Naive thymus-derived CD8-positive, alpha-beta T cell (primary cell): ENCODE results near the gene TET2. TPM values are rescaled to one million over a fixed set of nuclear protein-coding genes. Genes with fewer than 3 reads are reported as not detected.

Experiments used
- ATAC-seq, 2 donors: fragments of 150-1000 bp; cut with Tn5 transposase in 1 of 2; sonication (Bioruptor Pico), chemical (Tn5 transposase) in 1 of 2; 1 replicate in 1 of 2; 2 replicates in 1 of 2; pipeline ENCODE4 v1.10.0; 2021; ENCODE audit warnings: mild to moderate bottlenecking in 2 of 2, moderate library complexity in 2 of 2
- POLR2A ChIA-PET: fragments of 350-600 bp; sonication (Branson Sonifier 250); formaldehyde crosslinking; loops from one replicate; lab custom pipeline; 2021; ENCODE audit warnings: antibody characterized with exemption; lab: Charles Lee
- DNase-seq, 10 donors: peaks; one replicate each; pipeline versions ENCODE4 v3.0.0 to v3.0.0-alpha.2; 2020 to 2022
- H3K27ac Mint-ChIP-seq, 10 donors: one replicate each; pipeline ENCODE4 v1.8.0; 2020 to 2022; ENCODE audit warnings: mild to moderate bottlenecking in 10 of 10, mixed read lengths in 10 of 10, moderate library complexity in 4 of 10, inconsistent platforms in 1 of 10
- H3K27me3 Mint-ChIP-seq, 5 donors: one replicate each; pipeline ENCODE4 v1.8.0; 2021 to 2022; ENCODE audit warnings: mixed read lengths in 5 of 5
- H3K36me3 Mint-ChIP-seq, 3 donors: one replicate each; pipeline ENCODE4 v1.8.0; 2020 to 2022; ENCODE audit warnings: mixed read lengths in 3 of 3, mild to moderate bottlenecking in 2 of 3, inconsistent platforms in 1 of 3
- H3K4me1 Mint-ChIP-seq, 4 donors: one replicate each; pipeline ENCODE4 v1.8.0; 2021 to 2022; ENCODE audit warnings: mixed read lengths in 4 of 4
- H3K4me3 Mint-ChIP-seq, 10 donors: one replicate each; pipeline ENCODE4 v1.8.0; 2020 to 2022; ENCODE audit warnings: mild to moderate bottlenecking in 10 of 10, mixed read lengths in 10 of 10, moderate library complexity in 6 of 10, inconsistent platforms in 1 of 10
- H3K9me3 Mint-ChIP-seq, 9 donors: one replicate each; pipeline ENCODE4 v1.8.0; 2020 to 2022; ENCODE audit warnings: mixed read lengths in 9 of 9, mild to moderate bottlenecking in 3 of 9, inconsistent platforms in 1 of 9, moderate library complexity in 1 of 9
- polyA plus RNA-seq, 3 donors: library from polyadenylated mRNA; unstranded; fragments of 300-500 nt; fragmentation: Illumina TruSeq; gene quantifications; one replicate each; pipeline ENCODE4 v1.2.3, GENCODE V29; 2021
- total RNA-seq, 8 experiments: library from RNA in 2 of 8; stranded (reverse) in 2 of 8; gene quantifications; one replicate each; pipeline ENCODE4 v1.2.3 and lab custom pipeline; 2021 to 2026

TET2 gene
- total and polyA plus RNA-seq, 5 experiments from 2014 or later, result 13.1 to 25.5 (median 22.8) TPM

DNA sequence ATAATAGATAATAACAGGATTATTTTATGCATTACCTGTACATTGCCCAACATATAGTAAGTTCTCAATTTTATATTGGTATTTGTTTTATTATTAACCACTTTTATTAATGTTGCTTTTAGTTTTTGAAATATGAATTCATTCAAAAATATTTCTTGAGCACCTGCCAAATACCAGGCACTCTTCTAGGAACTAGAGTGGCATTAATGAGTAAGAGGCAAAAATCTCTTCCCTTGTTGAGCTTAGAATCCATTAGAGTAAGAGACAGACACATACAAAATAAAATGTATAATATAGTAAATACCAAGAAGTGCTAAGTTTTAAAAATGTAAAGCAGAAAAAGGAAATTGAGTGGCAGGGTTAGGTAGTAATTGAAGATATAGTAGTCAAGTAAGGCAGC is 45.8 kb downstream of the TET2 start:
- Mint-ChIP-seq H3K27me3 (no peaks in the 10 kb centered on the region), H3K4me3 (no peak overlapping the region), H3K36me3 (peaks cover 0 to 47% (median 25%) of the 10 kb centered on the region in 3 donors), H3K9me3 (no peaks in the 10 kb centered on the region), H3K4me1 (peaks cover 22 to 72% (median 52%) of the 10 kb centered on the region in 4 donors), H3K27ac (peak overlapping the region in 1 of 10 donors; percentile 2)
- DNase-seq, result no peak
- ATAC-seq, result no peak
- POLR2A ChIA-PET, result interaction anchor here (0.7 kb wide), 1 partner anchor 507 kb away, joined by 3 read pairs; no protein-coding TSS in a partner anchor

DNA sequence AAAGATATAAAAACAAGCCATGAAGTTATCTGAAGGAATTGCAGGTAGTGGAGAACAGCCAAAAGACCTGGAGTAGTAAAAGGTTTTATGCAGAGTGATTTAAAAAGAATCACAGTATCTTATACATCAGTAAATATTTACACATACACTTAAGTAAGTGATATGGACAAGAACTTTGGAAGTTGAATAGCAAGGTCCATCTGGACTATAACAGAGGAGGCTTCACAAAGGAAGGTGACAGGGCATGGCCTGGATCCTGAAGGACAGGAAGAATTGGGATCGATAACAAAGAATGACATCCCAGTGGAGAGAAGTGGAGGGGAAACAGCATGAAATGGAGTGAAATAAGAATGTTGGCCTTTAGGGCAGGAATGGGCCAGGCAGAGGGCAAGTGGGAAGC is 46.2 kb downstream of the TET2 start:
- DNase-seq, result no peak
- no peak overlapping the region for H3K4me3 Mint-ChIP-seq
- POLR2A ChIA-PET, result interaction anchor here (0.7 kb wide), 1 partner anchor 506 kb away, joined by 3 read pairs; no protein-coding TSS in a partner anchor
- H3K27me3 Mint-ChIP-seq, result no peaks in the 10 kb centered on the region
- no peak overlapping the region for H3K27ac Mint-ChIP-seq
- H3K9me3 Mint-ChIP-seq, result no peaks in the 10 kb centered on the region
- ATAC-seq, result no peak
- peaks cover 22 to 73% (median 50%) of the 10 kb centered on the region in 4 donors for H3K4me1 Mint-ChIP-seq
- H3K36me3 Mint-ChIP-seq, result peaks cover 0 to 47% (median 21%) of the 10 kb centered on the region in 3 donors

DNA sequence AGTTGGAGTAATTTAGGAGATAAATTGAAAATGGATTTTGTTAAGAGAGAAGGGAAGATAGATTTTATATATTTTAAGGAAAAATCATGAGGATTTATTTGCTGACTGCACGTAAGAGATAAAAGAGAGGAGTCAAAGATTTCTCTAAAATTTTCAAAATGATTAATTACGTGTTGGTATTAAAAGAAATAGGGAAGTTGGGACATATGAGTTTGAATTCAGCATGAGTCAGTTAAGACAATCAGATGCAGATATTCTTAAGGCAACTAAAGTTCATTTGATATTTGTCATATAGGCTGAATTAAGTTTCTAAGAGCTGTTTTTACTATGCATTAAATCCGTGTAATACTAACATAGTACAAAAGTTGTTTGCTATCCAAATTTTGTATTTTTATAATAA is 46.9 kb downstream of the TET2 start:
- ATAC-seq (no peak), DNase-seq (no peak)
- H3K27me3 Mint-ChIP-seq, result no peaks in the 10 kb centered on the region
- no peaks in the 10 kb centered on the region for H3K9me3 Mint-ChIP-seq
- no peak overlapping the region for H3K27ac Mint-ChIP-seq
- H3K4me1 Mint-ChIP-seq, result peaks cover 22 to 71% (median 48%) of the 10 kb centered on the region in 4 donors
- peaks cover 0 to 47% (median 19%) of the 10 kb centered on the region in 3 donors for H3K36me3 Mint-ChIP-seq
- POLR2A ChIA-PET, result no interaction called here
- no peak overlapping the region for H3K4me3 Mint-ChIP-seq

DNA sequence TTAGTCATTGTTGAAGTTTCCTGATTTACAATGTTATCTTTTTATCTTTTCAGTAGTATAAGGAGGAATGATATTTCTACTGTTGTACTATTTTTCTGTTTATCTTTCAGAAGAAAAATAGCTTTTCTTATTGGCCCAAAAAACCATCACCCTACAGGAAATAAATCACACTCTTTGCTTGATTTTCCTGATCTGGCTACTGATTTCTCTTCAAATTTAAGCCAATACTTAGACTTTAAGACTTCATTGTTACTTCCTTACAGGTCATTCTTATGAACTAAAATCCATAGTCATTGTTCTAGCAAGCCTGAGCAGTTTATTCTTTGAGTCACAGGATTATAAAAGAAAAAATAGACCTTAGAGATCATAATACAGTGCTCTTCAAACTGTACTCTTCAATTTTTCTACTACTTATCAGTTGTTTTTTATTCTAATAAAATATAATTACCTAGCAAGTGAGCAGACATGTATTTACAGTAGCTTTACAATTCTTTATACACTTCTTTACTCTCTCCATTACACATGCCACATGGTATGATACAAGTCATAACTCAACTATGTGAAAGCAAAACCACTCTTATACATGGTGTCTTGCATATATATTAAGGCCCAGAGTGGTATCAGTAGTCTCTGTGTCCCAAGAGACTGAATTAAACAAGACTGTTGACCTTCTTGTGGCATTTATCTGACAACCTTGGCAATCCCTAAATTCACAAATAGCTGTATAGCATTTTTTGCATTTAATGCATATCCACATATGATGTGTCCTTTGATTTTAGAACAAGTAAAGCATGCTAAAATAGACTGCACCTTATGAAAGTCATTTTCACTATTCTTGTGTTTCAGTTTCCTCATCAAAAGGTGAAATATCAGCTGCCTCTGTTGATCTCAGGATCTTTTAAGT is 47.9 kb downstream of the TET2 start:
- Mint-ChIP-seq H3K27me3 (no peaks in the 10 kb centered on the region), H3K36me3 (peaks cover 0 to 54% (median 23%) of the 10 kb centered on the region in 3 donors), H3K4me3 (no peak overlapping the region), H3K4me1 (peaks cover 21 to 72% (median 46%) of the 10 kb centered on the region in 4 donors), H3K27ac (no peak overlapping the region), H3K9me3 (no peaks in the 10 kb centered on the region)
- DNase-seq, result no peak
- POLR2A ChIA-PET, result no interaction called here
- ATAC-seq, result no peak

DNA sequence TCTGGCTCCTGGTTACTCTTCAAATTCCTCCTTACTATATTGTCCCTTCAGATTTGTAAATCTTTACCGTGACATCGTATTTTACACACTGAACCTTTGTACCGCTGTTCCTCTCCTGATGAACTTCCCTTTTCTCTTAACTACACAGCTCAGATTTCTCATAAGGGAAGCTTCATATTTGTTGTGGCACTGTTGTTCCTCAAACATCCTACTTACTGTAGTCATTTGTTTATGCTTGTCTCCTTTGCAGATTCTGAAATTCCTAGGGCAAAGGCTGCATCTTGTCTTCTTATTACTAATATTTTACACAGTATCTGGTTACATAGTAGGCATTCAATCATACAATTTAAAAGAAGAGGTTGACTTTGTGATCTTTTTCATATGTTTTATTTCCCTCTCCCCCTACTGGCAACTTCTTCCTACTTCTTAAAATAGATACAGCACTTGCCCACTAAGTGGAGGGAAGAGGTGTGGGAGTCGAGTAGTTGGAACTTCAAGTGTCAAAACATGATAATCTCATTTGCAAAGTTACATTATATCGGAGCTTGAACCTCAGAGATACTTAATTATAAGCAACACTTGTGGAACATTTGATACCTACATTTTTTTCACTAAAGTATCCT is 50.0 kb downstream of the TET2 start:
- Mint-ChIP-seq H3K4me3 (no peak overlapping the region), H3K9me3 (no peaks in the 10 kb centered on the region), H3K36me3 (peaks cover 0 to 51% (median 21%) of the 10 kb centered on the region in 3 donors), H3K4me1 (peaks cover 13 to 61% (median 32%) of the 10 kb centered on the region in 4 donors), H3K27me3 (no peaks in the 10 kb centered on the region), H3K27ac (peak overlapping the region in 2 of 10 donors; percentile 2 to 10)
- DNase-seq (peak in 1 of 10 donors; percentile 2), ATAC-seq (peak in 1 of 2 donors; percentile 22)
- POLR2A ChIA-PET, result no interaction called here

DNA sequence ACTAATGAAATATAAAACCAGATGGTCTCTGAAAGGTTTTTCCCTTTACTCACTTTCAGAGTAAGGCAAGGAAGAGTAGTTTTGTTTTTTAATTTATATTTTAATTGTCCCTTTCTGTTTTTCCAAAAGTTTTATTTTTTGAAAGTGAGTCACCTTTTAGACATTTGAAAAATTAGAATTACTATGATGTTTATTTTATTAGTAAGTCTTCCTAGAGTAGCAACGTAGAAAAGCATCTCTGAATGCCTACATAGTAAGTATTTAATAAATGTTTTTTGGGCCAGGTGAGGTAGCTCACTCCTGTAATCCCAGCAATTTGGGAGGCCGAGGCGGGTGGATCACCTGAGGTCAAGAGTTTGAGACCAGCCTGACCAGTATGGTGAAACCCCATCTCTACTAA is 51.1 kb downstream of the TET2 start:
- DNase-seq, result no peak
- peaks cover 12 to 55% (median 27%) of the 10 kb centered on the region in 4 donors for H3K4me1 Mint-ChIP-seq
- no peak overlapping the region for H3K4me3 Mint-ChIP-seq
- H3K27me3 Mint-ChIP-seq, result no peaks in the 10 kb centered on the region
- H3K27ac Mint-ChIP-seq, result no peak overlapping the region
- H3K36me3 Mint-ChIP-seq, result peaks cover 0 to 54% (median 22%) of the 10 kb centered on the region in 3 donors
- POLR2A ChIA-PET, result no interaction called here
- no peaks in the 10 kb centered on the region for H3K9me3 Mint-ChIP-seq
- ATAC-seq, result no peak

DNA sequence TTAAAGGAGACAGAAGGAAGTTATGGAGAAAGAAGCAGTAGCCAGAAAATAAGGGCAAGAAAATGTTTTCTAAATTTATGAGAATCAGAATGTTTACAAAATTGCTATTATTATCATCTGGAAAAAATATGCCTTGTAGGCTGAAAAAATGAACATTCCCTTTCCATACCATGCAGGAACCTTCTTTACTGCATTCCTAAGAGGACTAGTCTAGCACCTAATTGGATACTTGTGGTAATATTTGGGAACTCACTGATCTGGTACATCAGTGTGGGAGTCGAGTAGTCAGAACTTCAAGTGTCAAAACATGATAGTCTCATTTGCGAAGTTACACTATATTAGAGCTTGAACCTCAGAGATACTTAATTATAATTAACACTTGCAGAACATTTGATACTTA is 51.9 kb downstream of the TET2 start:
- DNase-seq (no peak), ATAC-seq (no peak)
- H3K36me3 Mint-ChIP-seq, result peaks cover 0 to 53% (median 26%) of the 10 kb centered on the region in 3 donors
- peaks cover 11 to 47% (median 23%) of the 10 kb centered on the region in 4 donors for H3K4me1 Mint-ChIP-seq
- POLR2A ChIA-PET, result no interaction called here
- no peaks in the 10 kb centered on the region for H3K9me3 Mint-ChIP-seq
- H3K4me3 Mint-ChIP-seq, result no peak overlapping the region
- no peaks in the 10 kb centered on the region for H3K27me3 Mint-ChIP-seq
- no peak overlapping the region for H3K27ac Mint-ChIP-seq

DNA sequence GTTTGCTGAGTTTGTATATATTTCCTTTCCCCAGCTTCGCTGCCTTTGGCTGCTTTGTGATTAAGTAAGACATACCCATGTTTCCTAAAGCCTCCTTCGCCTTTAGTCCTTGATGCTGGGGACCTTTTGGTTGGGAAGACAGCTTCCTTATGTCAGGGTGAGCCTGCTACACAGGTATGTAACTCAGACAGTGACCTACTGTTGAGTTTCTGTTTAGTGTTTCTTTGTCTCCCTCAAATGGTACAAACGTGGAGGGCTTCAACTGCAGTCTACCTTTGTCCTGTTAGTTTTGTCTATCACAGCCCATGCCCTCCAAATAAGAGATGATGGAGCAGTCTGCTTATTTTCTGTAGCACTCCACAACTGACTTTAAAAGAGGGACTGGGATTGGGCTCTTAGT is 59.5 kb downstream of the TET2 start:
- Mint-ChIP-seq H3K36me3 (peaks cover 0 to 48% (median 31%) of the 10 kb centered on the region in 3 donors), H3K27me3 (no peaks in the 10 kb centered on the region), H3K27ac (peak overlapping the region in 1 of 10 donors; percentile 28), H3K9me3 (no peaks in the 10 kb centered on the region), H3K4me3 (no peak overlapping the region), H3K4me1 (peaks cover 1 to 27% (median 18%) of the 10 kb centered on the region in 4 donors)
- POLR2A ChIA-PET, result no interaction called here
- no peak for DNase-seq
- ATAC-seq, result no peak

DNA sequence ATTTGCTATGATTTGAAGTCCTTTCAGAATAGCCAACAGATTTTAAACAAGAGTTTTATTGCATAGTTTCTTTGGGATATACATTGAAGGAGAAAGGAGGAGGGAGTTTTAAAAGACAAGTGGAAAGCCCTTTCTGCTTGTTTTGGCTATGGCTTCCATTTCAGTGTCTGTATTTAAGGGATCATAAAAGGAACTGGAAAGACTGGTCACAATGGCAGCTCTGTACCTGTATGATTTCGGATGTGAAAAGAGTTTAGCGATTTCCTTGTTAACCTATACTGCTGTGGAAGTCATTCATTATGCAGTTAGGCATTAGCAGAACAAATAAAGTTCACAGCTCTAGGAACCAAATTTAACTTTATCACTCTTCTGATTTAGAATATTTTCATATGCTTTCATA is 60.7 kb downstream of the TET2 start:
- Mint-ChIP-seq H3K36me3 (peaks cover 0 to 48% (median 38%) of the 10 kb centered on the region in 3 donors), H3K4me1 (peaks cover 3 to 32% (median 18%) of the 10 kb centered on the region in 4 donors), H3K27me3 (no peaks in the 10 kb centered on the region), H3K4me3 (no peak overlapping the region), H3K9me3 (no peaks in the 10 kb centered on the region), H3K27ac (no peak overlapping the region)
- DNase-seq (no peak), ATAC-seq (no peak)
- POLR2A ChIA-PET, result no interaction called here

DNA sequence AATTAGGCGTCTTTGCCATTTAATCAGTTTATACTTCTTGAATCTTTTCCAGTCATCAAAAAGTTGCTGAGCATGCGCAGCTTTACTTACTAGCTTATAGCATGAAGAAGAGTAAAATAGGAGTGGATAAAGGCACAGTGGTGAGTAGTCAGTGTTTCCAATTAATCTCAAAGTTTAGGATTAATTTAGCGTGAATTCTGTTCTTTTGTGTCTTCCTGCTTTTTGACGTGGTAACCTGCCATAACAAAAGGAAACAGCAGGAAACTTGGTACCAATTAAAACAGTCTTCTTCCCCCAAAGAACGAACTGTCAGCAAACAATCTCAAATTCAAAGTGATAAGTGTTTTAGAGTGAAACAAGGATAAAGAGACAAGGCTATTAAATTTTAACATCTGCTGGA is 61.9 kb downstream of the TET2 start:
- POLR2A ChIA-PET, result no interaction called here
- DNase-seq (no peak), ATAC-seq (no peak)
- Mint-ChIP-seq H3K4me1 (peaks cover 3 to 32% (median 16%) of the 10 kb centered on the region in 4 donors), H3K27me3 (no peaks in the 10 kb centered on the region), H3K27ac (no peak overlapping the region), H3K9me3 (no peaks in the 10 kb centered on the region), H3K4me3 (no peak overlapping the region), H3K36me3 (peaks cover 0 to 39% (median 33%) of the 10 kb centered on the region in 3 donors)

DNA sequence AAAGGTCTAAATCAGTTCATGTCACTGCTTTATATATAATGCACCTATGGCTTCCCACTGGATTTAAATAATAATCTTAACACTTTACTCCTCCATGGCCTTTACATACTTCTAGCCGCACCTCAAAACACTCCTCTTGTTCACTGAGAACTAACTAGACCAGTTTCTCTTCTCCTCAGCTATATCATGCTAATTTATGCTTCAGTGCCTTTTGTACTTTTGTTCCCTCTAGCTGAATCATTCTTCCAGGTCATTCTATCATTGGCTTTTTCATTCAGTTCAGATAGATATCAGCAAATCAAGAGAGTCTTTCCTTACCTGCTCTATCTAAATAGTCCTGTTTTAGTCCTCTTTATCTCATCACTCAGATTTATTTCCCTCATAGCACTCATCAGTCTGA is 64.2 kb downstream of the TET2 start:
- POLR2A ChIA-PET, result no interaction called here
- peaks cover 15 to 39% (median 24%) of the 10 kb centered on the region in 4 donors for H3K4me1 Mint-ChIP-seq
- H3K27ac Mint-ChIP-seq, result peak overlapping the region in 1 of 10 donors; percentile 13

DNA sequence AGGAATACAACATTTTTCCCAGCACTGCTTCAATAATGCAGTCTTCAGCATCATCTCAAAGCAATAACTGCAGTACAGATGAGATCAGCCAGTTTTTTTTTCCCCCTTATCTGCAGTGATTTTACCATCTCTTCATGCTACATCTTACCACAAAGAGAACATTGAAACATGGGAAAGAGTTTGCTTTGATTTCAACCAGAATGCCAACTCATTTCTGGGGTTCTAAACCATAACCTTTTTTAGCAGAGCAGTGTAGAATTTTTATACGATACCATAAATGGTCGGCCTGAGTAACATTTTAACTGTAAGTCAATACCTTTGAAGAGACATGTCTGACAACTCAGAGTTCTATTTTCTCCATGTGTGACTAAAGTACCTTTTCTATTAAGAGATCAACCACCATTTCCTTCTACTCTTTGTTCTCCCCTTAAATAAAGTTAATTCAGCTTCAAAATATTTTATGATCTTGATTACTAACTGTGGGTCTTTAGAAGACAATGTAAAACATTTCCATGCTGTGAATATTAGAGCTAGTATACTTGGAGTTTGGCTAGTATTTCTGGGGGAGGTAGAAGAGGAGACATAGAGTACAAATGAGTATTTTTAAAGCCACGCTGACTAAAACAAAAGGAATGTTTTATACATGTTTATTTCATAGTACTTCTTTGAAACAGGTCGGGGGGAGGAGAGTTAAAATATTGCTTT is 69.1 kb downstream of the TET2 start:
- POLR2A ChIA-PET, result no interaction called here
- no peaks in the 10 kb centered on the region for H3K27me3 Mint-ChIP-seq
- peaks cover 0 to 1% (median 0%) of the 10 kb centered on the region in 9 donors for H3K9me3 Mint-ChIP-seq
- peaks cover 11 to 34% (median 23%) of the 10 kb centered on the region in 4 donors for H3K4me1 Mint-ChIP-seq
- no peak overlapping the region for H3K4me3 Mint-ChIP-seq
- DNase-seq (no peak), ATAC-seq (peak in 1 of 2 donors; percentile 14)
- peak overlapping the region in 2 of 10 donors; percentile 11 to 12 for H3K27ac Mint-ChIP-seq
- peaks cover 4 to 17% (median 17%) of the 10 kb centered on the region in 3 donors for H3K36me3 Mint-ChIP-seq

More for the DNA sequence above, 64.2 kb downstream of the TET2 start:
- peaks cover 0 to 37% (median 35%) of the 10 kb centered on the region in 3 donors for H3K36me3 Mint-ChIP-seq
- no peaks in the 10 kb centered on the region for H3K9me3 Mint-ChIP-seq
- no peak for DNase-seq
- no peak overlapping the region for H3K4me3 Mint-ChIP-seq
- no peaks in the 10 kb centered on the region for H3K27me3 Mint-ChIP-seq
- no peak for ATAC-seq
